Parietal lobe (tissue), 2 donors: ENCODE measurements around the gene MMP15. TPM values are rescaled to one million over a fixed set of nuclear protein-coding genes. Genes with fewer than 3 reads are reported as not detected.

Experiments
- small RNA-seq: library from RNA; depleted of rRNA; stranded (forward); fragments of <200 nt; gene quantifications from one replicate; pipeline ENCODE3, GENCODE V24; 2014; ENCODE audit warnings: low replicate concordance
- total RNA-seq: library from RNA; depleted of rRNA; stranded (reverse); fragments of >200 nt; gene quantifications from one replicate; pipeline ENCODE4 v1.2.3, GENCODE V29; 2014

Gene MMP15
- total RNA-seq = 13.8 TPM

GRCh38 chr16:58025351-58026138 lies at the start of gene MMP15:
MMP15 (plus strand) TSS chr16:58025754; CDS start chr16:58026351, 597 bp downstream.

GRCh38 chr16:57999971-58000705 lies 25.4 kb upstream of the MMP15 start, which contains the start of gene ZNF319:
ZNF319 (minus strand) TSS chr16:58000672; CDS start chr16:57998265, 2,407 bp downstream.

GRCh38 chr16:58000706-58001676 lies 24.6 kb upstream of the MMP15 start, which contains the start of gene USB1:
USB1 (plus strand) TSS chr16:58001407; CDS start chr16:58001484, 77 bp downstream.

Small RNA genes within 50 kb of the gene (small RNA-seq; reads per million reads assigned to genes)
- gene RF00019 = not detected

Other genes starting within 250 kb of the MMP15 start
- 59.5 TPM for gene KIFC3, start 223.3 kb upstream of the MMP15 start, total RNA-seq
- not detected for gene CNGB1, start 54.6 kb upstream of the MMP15 start, total RNA-seq
- gene ZNF319, start 25.1 kb upstream of the MMP15 start, total RNA-seq = 8.5 TPM
- 11.6 TPM for gene USB1, start 24.3 kb upstream of the MMP15 start, total RNA-seq
- gene CFAP20, start 103.6 kb downstream of the MMP15 start, total RNA-seq = 83.9 TPM
- gene CSNK2A2, start 172.4 kb downstream of the MMP15 start, total RNA-seq = 37.9 TPM